GM18511 (cell line): ENCODE results near the gene EPB41.

ENCODE experiments used
- ATAC-seq: cut with Tn5 transposase; IDR thresholded peaks from one replicate; pipeline ENCODE4 v1.9.1; 2021; ENCODE audit warnings: mild to moderate bottlenecking, moderate library complexity; ENCODE audit not compliant: unreplicated experiment

EPB41 gene

GRCh38 chr1:28890836-28891235 lies 23.5 kb upstream of the EPB41 start:
- ATAC-seq = no peak

DNA sequence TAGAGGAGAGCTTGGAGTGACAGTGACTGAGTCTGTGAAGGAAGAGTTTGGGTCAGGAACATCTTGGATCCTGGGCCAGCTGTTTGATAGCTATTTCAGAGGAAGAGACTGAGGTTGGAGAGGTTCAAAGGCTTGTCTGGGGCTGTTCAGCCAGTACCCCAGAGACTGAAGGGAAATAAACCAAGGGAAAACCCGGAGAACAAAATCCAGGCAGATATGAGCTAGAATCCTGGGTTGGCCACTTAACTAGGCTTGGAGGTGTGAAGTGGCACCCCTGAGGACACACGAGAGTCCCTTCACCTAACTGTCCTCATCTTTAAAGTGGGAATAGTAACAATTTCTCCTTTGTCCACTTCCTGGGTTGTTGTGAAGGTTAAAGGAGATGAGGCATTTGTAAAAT lies 23.1 kb upstream of the EPB41 start:
- ATAC-seq = no peak

DNA sequence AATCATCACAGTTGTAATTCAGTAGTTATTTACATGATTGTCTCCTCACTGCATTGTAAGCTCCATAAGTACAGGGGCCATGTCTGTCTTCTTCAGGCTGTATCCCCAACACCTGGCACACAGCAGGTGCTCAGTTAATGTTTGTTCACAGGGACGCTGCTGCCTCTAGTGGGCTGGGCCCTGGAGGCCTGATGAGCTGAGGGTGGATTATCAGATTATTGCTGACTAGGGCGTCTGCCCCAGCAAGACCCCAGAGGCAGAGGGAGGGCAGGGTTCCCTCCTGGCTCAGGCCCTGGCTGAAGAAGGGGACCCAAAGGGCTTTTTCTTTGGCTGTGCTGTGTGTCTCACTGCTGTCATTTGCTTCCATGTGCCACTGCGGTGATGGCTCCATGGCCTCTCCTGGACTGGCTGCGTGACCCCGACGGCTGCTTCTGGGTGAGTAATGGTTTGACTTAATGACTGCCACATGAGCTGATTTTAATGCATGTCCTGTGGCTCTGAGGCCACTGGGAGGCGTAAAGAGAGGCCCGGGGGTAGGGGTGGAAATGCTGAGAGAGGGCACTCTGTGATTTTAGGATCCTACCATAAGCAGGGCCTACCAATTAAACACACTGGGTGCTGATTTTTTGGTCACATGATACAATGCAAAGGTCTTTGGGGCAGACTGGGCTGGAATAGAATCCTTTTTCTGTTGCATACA lies 20.8 kb upstream of the EPB41 start:
- ATAC-seq = no peak

- ATAC-seq = no peak
These were observed 19.6 kb upstream of the EPB41 start for GRCh38 chr1:28894785-28895184.

DNA sequence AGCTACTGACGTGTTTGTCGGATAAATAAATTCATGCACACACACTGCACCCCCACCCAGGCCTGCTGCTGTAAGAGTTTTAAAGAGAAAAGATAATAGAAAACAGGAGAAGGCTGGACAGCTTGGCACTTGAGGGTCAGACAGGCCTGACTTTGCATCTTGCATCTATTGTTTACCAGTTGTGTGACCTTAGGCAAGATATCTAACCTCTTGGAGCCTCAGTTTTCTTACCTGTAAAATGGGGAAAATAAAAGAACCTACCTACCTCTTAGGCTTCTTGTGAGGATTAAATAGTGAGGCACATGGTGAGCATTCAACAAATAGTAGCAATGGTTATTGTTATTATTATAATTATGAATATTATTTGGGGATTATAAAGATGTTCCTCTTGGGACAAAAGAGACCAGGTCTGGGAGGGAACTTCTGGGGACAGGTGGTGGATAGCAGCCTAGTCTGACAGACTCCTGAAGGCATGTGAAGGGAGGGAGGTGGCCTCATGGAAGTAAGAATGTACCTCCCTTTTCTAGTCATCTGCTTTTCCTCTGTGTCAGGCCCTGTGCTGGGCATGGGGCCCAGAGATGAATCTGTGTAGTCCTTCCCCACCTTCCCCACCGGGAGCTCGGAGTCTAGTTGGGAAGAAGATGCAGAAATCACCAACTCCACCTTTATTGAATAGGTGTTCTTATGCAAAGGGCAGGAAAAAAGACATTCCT lies 18.3 kb upstream of the EPB41 start:
- ATAC-seq = no peak

DNA sequence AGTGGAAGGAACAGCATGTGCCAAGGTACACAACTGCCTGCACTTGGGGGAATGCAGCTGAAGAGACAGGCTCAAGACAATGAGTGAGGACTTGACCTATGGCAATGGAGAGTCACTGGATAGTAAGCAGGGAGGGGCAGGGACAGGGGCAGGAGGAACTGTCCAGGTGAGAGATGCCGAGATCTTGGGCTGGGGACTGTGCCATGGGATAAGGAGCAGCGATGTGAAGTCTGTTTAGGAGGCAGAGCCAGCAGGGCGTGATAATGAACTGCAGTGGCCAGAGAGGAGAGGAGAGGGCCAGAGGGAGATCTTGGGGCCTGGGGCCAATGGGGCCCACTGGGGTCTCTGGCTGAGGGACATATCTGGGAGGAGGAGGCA lies 17.8 kb upstream of the EPB41 start:
- ATAC-seq = no peak

DNA sequence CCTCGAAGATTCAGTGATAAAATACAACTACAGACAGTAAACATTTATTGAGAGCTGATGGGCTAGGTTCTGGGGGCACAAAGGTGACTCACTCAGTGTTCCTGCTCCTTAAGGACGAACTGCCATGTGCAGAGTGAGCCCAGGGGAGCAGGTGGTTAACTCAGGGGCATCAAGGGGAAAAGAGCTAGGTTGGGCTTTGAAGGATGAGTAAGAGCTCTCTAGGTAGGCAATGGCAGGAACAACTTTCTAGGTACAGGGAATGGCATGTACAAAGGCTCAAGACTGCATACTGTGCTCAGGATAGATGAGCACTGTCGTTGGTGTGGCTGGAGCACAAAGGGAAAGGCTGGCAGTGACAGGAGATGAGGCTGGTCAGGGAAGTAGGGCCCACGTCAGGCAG lies 16.6 kb upstream of the EPB41 start:
- ATAC-seq = no peak

- no peak for ATAC-seq
These were observed 15.9 kb upstream of the EPB41 start for GRCh38 chr1:28898405-28898881.

DNA sequence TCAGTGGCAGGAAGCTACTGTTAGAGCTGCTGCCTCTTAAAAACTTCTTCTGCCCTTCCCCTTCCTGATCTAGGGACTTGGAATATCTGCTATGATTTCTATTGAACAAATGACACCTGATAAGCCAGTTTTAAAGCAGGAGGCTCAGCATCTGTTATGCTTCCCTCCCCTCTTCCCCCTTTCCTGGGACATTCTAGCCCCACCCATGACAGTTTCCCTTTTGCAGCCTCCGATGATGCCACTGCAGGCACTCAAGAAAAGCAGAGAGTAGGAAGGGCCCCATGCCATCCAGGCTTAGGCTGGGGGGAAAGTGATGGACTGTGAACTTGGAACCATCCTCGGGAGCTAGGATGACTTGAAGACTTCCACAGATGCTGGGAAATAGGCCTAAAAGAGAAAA lies 15.1 kb upstream of the EPB41 start:
- no peak for ATAC-seq

- no peak for ATAC-seq
These were observed 13.8 kb upstream of the EPB41 start for GRCh38 chr1:28900562-28900961.

DNA sequence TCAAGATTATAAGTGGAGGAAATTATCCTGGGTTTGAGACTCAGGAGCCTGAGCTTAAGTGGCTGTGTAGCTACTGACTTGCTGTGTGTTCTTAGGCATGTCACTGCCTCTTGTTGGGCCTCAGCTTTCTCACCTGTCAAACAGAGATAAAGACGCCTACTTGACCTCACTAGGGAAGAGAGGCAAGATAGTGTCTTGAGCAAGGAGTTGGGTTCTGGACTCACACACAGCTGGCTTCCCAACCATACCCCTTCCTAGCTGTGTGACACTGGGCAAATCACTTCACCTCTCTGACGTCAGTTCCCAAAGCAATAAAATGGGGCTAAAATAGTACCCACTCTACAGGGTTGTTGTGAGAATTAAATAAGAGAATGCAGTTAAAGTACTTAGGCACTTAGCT lies 11.6 kb upstream of the EPB41 start:
- ATAC-seq = no peak

- no peak for ATAC-seq
These were observed 8.3 kb upstream of the EPB41 start for GRCh38 chr1:28905921-28906666.

- no peak for ATAC-seq
These were observed 5.2 kb upstream of the EPB41 start for GRCh38 chr1:28909198-28909597.

- no peak for ATAC-seq
These were observed 3.8 kb upstream of the EPB41 start for GRCh38 chr1:28910379-28911115.

- no peak for ATAC-seq
These were observed 562 bp upstream of the EPB41 start for GRCh38 chr1:28913786-28914227.

DNA sequence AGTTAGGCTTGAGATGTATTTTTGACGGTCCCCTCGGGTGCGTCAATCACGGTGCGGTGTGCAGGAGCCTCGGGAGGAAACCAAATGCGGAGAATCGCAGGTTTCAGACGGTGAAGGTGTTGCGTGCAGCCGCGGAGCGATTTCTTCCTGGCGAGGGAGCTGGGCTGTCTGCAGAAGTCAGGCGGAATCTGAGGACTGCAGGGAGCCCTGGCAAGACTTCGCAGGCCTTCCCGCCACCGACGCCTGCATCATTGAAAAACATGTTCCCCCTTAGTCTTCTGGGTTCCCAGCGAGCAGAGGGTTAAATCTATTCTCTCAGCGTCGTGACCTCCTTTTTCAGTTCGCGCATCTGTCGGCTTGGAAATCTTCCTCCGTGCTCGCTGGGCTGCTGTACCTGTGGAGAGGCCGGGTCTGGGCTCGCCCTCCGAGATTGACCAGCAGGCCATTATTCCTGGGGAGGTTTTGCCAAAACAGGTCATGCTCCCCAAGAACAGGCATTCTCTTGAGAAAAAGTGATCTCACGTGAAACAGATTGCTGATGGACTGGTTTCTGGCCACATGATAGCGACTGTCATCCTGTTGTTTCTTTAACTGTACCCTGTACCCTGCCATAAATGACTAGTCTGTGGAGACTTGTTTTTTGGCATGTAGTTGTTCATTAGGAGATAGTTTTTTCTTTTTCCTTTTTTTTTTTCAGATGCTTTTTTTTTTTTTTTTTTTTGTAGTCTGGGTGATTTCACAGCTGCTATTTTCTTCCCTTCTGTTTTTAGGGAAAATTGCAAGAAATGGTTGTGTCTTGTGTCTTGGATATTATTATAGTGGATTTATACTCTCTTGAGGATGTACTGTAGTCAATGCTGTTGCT lies 894 bp downstream of the EPB41 start:
- peak; percentile 14 for ATAC-seq

DNA sequence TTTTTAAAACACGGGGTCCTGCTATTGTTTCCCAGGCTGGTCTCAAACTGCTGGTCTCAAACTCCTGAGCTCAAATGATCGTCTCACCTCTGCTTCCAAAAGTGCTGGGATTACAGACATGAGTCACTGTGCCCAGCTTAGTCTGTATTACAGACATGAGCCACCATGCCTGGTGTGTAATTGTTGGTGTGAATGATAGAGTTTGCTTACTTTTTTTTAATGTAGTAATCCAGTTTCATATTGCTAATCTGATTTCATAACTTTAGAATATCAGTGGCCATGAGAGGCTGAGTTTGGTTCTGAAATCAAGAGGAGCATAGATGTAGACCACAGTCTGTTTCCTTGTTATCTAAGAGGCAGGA lies 3.4 kb downstream of the EPB41 start:
- no peak for ATAC-seq

DNA sequence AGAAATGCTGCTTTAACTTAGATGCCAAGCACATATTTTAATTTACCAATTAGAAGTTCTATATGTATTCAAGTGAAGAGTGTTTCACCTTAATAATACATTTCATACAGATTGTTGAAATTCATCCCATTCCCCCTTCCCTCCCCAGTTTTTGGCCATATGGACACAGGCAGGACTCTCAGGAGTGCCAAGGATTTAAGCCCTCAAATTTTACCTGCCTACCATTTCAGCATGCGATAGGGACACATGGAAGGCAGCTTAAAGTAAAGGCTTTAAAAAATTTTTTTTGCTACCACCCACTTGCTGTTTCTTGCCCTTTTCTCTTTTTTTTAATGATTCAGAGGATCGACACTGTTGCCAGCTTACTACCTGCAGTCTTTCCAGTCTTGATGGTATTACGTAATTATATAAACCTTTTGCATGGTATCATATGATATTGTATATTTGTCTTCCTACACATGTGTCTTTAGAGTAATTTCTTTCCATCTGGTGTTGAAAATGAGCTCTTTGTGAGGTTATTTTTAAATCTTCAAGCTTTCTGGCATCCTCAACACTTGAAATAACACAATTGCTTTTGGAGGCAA lies 7.0 kb downstream of the EPB41 start:
- ATAC-seq = no peak

DNA sequence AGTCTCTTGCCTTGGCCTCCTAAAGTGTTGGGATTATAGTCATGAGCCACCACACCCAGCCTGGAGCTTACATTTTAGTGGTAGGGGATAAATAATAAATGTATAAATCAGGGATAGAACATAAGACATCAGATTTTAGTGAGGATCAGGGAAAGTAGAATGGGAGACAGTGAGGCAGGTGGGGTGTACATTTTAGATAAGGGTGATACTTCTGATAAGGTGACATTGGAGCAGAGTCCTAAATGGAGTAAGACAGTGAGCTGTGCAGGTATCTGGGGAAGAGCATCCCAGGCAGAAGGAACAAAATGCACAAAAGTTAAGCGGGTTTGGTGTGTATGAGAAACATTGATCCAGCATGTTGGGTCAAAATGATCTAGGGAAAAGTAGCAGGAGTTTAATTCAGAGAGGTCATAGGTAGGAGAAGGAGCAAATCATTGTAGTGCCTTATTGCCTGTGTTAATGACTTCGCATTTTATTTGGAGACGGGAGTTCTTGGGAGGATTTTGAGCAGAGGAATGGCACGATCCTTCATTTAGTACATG lies 11.1 kb downstream of the EPB41 start:
- ATAC-seq = no peak
